ENCODE results near the gene DENND2A. TPM values are rescaled to one million over a fixed set of nuclear protein-coding genes. Genes with fewer than 3 reads are reported as not detected.
A peak's percentile ranks its signal among the peaks of the same experiment; 100 is the strongest.

Gene DENND2A
- total and polyA plus RNA-seq, 2 of the 4 experiments (the other 2 are of a cell fraction) = 7.5 to 10.3 TPM

DNA sequence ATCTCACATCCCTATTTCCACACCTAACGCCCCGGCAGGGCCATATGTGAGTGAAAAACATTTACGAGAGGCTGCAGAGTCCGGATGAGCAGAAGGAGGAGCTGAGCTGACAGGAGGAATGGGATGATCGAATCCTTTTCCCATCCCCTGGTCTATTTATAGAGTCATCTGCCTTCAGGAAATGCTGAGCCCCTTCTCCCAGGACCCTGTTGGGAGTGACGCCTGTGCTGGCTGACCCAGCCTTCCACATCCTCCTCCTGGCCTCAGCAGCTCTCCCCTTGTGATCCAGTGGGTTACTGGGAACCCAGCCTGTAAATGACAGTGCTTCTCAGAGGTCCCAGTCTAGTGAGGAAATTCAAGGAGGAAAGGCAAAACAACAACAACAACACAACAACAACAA lies 16.6 kb downstream of the DENND2A start:
- no CpG with 5 or more reads among the region's 6 CpGs for WGBS, 2 experiments (ENCODE audit: extremely low coverage in 2 of 2, insufficient read length in 1 of 2)
- peak overlapping the region; percentile 24; the same call in 1 of the 2 replicates for H2BK120ac ChIP-seq (ENCODE audit: low read depth, low read length)
- peaks cover 13 to 60% of the 10 kb centered on the region in 2 experiments for H3K79me1 ChIP-seq (ENCODE audit: low read depth in 1 of 2, low read length in 2 of 2)
- peaks cover 10% of the 10 kb centered on the region for H3K36me3 ChIP-seq (ENCODE audit: control insufficient read depth, insufficient read depth, low read length)
- in situ Hi-C loops (cut with MboI; ENCODE audit: low sequenced_read_pairs) (no loop called here), intact Hi-C loops (cut with micrococcal nuclease) (no loop called here), dilution Hi-C loops (cut with HindIII; ENCODE audit: low sequenced_read_pairs, unreplicated experiment) (no loop called here)
- peak overlapping the region; percentile 38 for H2BK20ac ChIP-seq (ENCODE audit: low read depth, low read length)
- H4K8ac ChIP-seq (ENCODE audit: low read depth in 2 of 2, low read length in 2 of 2) = peak overlapping the region; percentile 39 to 48; a peak in 2 of 4 replicates
- no peak overlapping the region; the same call in 1 of the 2 replicates for H3K27ac ChIP-seq (ENCODE audit: insufficient read depth, low read length)
- H2BK15ac ChIP-seq (ENCODE audit: low read depth, low read length) = peak overlapping the region; percentile 29; the same call in 2 of the 3 replicates
- H4K5ac ChIP-seq (ENCODE audit: low read depth, low read length) = peak overlapping the region; percentile 54
- no peak overlapping the region for H3K4me2 ChIP-seq (ENCODE audit: low read depth, low read length)
- ATAC-seq (ENCODE audit: low read depth) = no peak
- peak overlapping the region; percentile 2; the same call in 1 of the 2 replicates for H3K18ac ChIP-seq (ENCODE audit: low read depth, low read length)
- H3K27me3 ChIP-seq (ENCODE audit: control insufficient read depth, insufficient read depth, low read length) = no peaks in the 10 kb centered on the region
- POLR2A ChIA-PET (ENCODE audit: unreplicated experiment) = no interaction called here
- H4K20me1 ChIP-seq (ENCODE audit: insufficient read depth, low read length) = no peaks in the 10 kb centered on the region; the same call in 1 of the 2 replicates
- peak; percentile 63 for DNase-seq
- TF ChIP-seq RCOR1 (IDR thresholded peaks at IDR 0.05; ENCODE audit: insufficient replicate concordance, low read length) (no peak), FOS (IDR thresholded peaks at IDR 0.05; ENCODE audit: low read depth, low read length) (no peak), MXI1 (IDR thresholded peaks at IDR 0.05; ENCODE audit: borderline replicate concordance, low read depth, low read length) (no peak), CHD1 (IDR thresholded peaks at IDR 0.05; ENCODE audit: low read depth, low read length) (no peak), CEBPB (IDR thresholded peaks at IDR 0.05; ENCODE audit: low read depth, low read length) (no peak), MAFK (IDR thresholded peaks at IDR 0.05; ENCODE audit: low read depth, low read length) (no peak), RAD21 (IDR thresholded peaks at IDR 0.05; ENCODE audit: low read length) (no peak)
- TF ChIP-seq, protein P1, sequence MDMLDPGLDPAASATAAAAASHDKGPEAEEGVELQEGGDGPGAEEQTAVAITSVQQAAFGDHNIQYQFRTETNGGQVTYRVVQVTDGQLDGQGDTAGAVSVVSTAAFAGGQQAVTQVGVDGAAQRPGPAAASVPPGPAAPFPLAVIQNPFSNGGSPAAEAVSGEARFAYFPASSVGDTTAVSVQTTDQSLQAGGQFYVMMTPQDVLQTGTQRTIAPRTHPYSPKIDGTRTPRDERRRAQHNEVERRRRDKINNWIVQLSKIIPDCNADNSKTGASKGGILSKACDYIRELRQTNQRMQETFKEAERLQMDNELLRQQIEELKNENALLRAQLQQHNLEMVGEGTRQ (IDR thresholded peaks at IDR 0.05; ENCODE audit: low read depth, low read length) = no peak
- no peak overlapping the region for H2AFZ ChIP-seq (replicated peaks; ENCODE audit: low read length, poor library complexity)
- H2BK5ac ChIP-seq (ENCODE audit: low read depth, low read length, poor library complexity, severe bottlenecking) = peak overlapping the region; percentile 26
- H3K9me1 ChIP-seq (ENCODE audit: insufficient read depth, low read length) = peaks cover 14% of the 10 kb centered on the region; the same call in 1 of the 2 replicates
- no peak overlapping the region for H2AK9ac ChIP-seq (replicated peaks; ENCODE audit: low read depth, low read length, poor library complexity)
- H2AK5ac ChIP-seq (ENCODE audit: low read depth, low read length) = peak overlapping the region; percentile 65; the same call in 1 of the 2 replicates
- peak overlapping the region; percentile 82 for H3K4ac ChIP-seq (ENCODE audit: low read depth, low read length)
- no peak overlapping the region for H3K9ac ChIP-seq (ENCODE audit: low read depth, low read length)
- H4K91ac ChIP-seq (ENCODE audit: insufficient read depth, low read depth, low read length) = peak overlapping the region; percentile 75
- H3K4me3 ChIP-seq (ENCODE audit: insufficient read depth, low read depth, low read length) = no peak overlapping the region
- BruUV-seq (replicated peaks) = no TSS peak
- H3K23ac ChIP-seq (ENCODE audit: low read depth, low read length) = no peak overlapping the region
- H3K14ac ChIP-seq (replicated peaks; ENCODE audit: low read depth, low read length) = no peak overlapping the region; the same call in 1 of the 2 replicates
- H3K9me3 ChIP-seq (ENCODE audit: control insufficient read depth, insufficient read depth, low read length) = no peaks in the 10 kb centered on the region
- CTCF ChIA-PET = interaction anchor here (0.9 kb wide), 1 partner anchor 22 kb away, joined by 3 read pairs; no protein-coding TSS in a partner anchor
- peaks cover 19% of the 10 kb centered on the region for H3K4me1 ChIP-seq (ENCODE audit: control insufficient read depth, insufficient read depth, low read length)
- no peak overlapping the region for H3K56ac ChIP-seq (ENCODE audit: extremely low read depth, insufficient read depth, low read length)

All from IMR-90 (cell line).